Right atrium auricular region (tissue), 2 donors: ENCODE results near the gene ARHGAP32. TPM values are rescaled to one million over a fixed set of nuclear protein-coding genes. Genes with fewer than 3 reads are reported as not detected.
A peak's percentile ranks its signal among the peaks of the same experiment; 100 is the strongest.

ENCODE experiments used
- DNase-seq: peaks from one replicate; pipeline ENCODE4 v3.0.0-alpha.2; 2019; ENCODE audit warnings: low spot score
- H3K27ac ChIP-seq, 2 donors: fragments of 200-600 bp; sonication (generic); 1 replicate in 1 of 2; 2 replicates in 1 of 2; pipeline ENCODE4 v1.5.1; 2016 to 2019
- H3K27me3 ChIP-seq, 2 donors: fragments of 200-600 bp; sonication (generic); one replicate each; pipeline versions ENCODE4 v1.5.1 to v1.6.0; 2017 to 2019
- H3K36me3 ChIP-seq: fragments of 200-600 bp; sonication (generic); one replicate; pipeline ENCODE4 v1.5.1; 2016
- H3K4me1 ChIP-seq, 2 donors: fragments of 200-600 bp; sonication (generic); one replicate each; pipeline versions ENCODE4 v1.5.1 to v1.6.0; 2017 to 2019
- H3K4me3 ChIP-seq, 2 donors: fragments of 200-600 bp; sonication (generic); 1 replicate in 1 of 2; 2 replicates in 1 of 2; pipeline ENCODE4 v1.5.1; 2017 to 2019; ENCODE audit warnings: mild to moderate bottlenecking in 1 of 2, moderate library complexity in 1 of 2
- H3K9me3 ChIP-seq, 2 donors: fragments of 200-600 bp; sonication (generic); one replicate each; pipeline ENCODE4 v1.5.1; 2019
- total RNA-seq, 2 donors: library from RNA; depleted of rRNA; stranded (reverse); fragments of >200 nt; gene quantifications; one replicate each; pipeline ENCODE4 v1.1.0, GENCODE V29; 2016
- TF ChIP-seq, protein P1 (sequence below), 2 donors: fragments of 200-600 bp; sonication (generic); IDR thresholded peaks; one replicate each; pipeline ENCODE4 v1.5.1; 2019; ENCODE audit warnings: antibody characterized with exemption in 2 of 2

ARHGAP32 gene
- total RNA-seq, 2 donors from 2014 or later, result 5.2 to 10.5 TPM

DNA sequence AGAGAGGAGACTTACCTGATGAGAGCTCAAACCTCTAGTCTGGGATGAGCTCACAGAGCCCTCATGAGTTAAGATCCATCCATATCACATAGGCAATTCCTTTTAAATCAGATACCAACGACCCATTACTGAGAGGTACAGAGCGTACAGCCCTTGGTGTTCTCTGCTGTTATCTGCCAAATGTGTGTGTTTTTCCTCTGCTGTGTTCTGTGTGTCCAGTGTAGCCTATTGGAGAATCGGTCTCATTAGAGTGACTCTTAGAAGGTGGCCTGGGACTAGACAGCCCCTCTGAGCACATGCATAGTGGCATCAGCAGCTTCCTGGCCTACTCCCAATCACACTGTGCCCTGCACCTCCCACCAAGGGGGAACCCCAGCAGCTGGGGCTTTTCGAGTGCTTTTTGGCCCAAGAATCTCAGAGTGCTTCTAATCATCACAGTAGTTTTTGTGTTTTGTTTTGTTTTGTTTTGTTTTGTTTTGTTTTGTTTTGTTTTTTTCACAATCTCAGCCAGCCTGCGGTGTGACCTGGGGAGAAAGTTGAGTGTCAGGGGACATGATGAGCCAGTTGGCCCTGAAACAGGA is 274.9 kb downstream of the ARHGAP32 start:
- peak overlapping the region in 1 of 2 donors; percentile 29 for H3K27ac ChIP-seq
- H3K4me3 ChIP-seq, result no peak overlapping the region
- no peaks in the 10 kb centered on the region for H3K27me3 ChIP-seq
- no peak for DNase-seq
- TF ChIP-seq, protein P1, sequence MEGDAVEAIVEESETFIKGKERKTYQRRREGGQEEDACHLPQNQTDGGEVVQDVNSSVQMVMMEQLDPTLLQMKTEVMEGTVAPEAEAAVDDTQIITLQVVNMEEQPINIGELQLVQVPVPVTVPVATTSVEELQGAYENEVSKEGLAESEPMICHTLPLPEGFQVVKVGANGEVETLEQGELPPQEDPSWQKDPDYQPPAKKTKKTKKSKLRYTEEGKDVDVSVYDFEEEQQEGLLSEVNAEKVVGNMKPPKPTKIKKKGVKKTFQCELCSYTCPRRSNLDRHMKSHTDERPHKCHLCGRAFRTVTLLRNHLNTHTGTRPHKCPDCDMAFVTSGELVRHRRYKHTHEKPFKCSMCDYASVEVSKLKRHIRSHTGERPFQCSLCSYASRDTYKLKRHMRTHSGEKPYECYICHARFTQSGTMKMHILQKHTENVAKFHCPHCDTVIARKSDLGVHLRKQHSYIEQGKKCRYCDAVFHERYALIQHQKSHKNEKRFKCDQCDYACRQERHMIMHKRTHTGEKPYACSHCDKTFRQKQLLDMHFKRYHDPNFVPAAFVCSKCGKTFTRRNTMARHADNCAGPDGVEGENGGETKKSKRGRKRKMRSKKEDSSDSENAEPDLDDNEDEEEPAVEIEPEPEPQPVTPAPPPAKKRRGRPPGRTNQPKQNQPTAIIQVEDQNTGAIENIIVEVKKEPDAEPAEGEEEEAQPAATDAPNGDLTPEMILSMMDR (IDR thresholded peaks at IDR 0.05), result no peak
- H3K4me1 ChIP-seq, result peaks cover 0 to 6% of the 10 kb centered on the region in 2 donors
- H3K36me3 ChIP-seq, result no peaks in the 10 kb centered on the region
- no peaks in the 10 kb centered on the region for H3K9me3 ChIP-seq

DNA sequence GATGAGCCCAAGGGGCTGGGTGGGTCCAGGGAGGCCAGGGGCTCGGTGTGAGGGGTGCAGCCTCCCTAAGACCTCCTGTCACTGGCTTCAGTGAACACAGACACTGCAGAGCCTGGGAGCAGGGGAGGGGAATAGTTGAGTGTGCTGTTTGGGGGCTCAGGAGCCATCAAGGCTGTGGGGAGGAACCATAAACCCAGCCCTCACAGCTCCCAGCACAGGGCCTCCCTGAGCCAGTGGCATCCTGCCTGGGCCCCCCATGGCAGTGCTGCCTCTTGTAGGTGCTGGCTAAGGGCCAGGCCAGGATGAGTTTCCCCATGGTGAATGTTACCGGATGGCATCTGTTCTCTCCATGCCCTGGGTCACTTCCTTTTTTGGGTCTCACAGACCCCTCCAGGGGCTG is 275.4 kb downstream of the ARHGAP32 start:
- no peaks in the 10 kb centered on the region for H3K36me3 ChIP-seq
- H3K27ac ChIP-seq, result peak overlapping the region in 1 of 2 donors; percentile 29
- no peak overlapping the region for H3K4me3 ChIP-seq
- H3K27me3 ChIP-seq, result no peaks in the 10 kb centered on the region
- TF ChIP-seq, protein P1 (IDR thresholded peaks at IDR 0.05), result no peak
- no peak for DNase-seq
- H3K4me1 ChIP-seq, result peaks cover 0 to 6% of the 10 kb centered on the region in 2 donors
- H3K9me3 ChIP-seq, result no peaks in the 10 kb centered on the region

DNA sequence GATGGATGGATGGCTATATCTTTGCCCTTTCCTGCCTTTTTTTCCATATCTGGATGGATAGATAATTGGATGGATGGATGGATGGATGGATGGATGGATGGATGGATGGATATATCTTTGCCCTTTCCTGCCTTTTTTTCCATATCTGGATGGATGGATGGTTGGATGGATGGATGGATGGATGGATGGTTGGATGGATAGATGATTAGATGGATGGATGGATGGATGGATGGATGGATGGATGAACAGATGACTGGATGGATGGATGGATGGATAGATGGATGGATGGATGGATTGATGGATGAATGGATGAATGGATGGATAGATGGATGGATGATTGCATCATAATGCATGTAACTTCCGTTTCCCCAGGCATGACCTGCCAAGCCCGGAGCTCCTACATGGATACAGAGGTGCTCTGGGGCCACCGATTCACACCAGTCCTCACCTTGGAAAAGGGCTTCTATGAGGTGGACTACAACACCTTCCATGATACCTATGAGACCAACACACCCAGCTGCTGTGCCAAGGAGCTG is 276.0 kb downstream of the ARHGAP32 start:
- TF ChIP-seq, protein P1 (IDR thresholded peaks at IDR 0.05), result no peak
- Histone ChIP-seq H3K36me3 (no peaks in the 10 kb centered on the region), H3K27me3 (no peaks in the 10 kb centered on the region), H3K4me1 (peaks cover 0 to 6% of the 10 kb centered on the region in 2 donors), H3K4me3 (no peak overlapping the region), H3K27ac (no peak overlapping the region), H3K9me3 (no peaks in the 10 kb centered on the region)
- no peak for DNase-seq

DNA sequence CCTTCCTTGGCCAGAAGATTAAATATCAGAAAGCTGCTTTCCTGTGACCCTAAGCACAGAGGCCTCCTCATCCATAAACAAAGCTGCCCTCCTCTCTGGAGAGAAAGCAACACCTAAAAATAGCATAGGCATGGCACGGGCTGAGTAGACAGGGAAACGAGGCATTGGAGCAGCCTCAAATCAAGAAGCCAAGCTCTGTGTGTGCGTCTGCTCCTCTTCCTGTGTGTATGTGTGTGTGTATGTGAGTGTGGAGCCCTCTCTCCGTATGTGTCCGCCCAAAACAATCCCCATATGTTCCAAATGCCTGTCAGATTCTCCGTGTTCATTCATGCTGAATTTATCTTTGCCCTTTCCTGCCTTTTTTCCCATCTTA is 277.0 kb downstream of the ARHGAP32 start:
- TF ChIP-seq, protein P1 (IDR thresholded peaks at IDR 0.05), result no peak
- Histone ChIP-seq H3K36me3 (no peaks in the 10 kb centered on the region), H3K4me3 (no peak overlapping the region), H3K9me3 (no peaks in the 10 kb centered on the region), H3K4me1 (peaks cover 0 to 6% of the 10 kb centered on the region in 2 donors), H3K27me3 (no peaks in the 10 kb centered on the region), H3K27ac (peak overlapping the region in 1 of 2 donors; percentile 58)
- DNase-seq, result no peak

Other genes starting within 250 kb of the ARHGAP32 start
- gene TP53AIP1, start 249.5 kb downstream of the ARHGAP32 start, total RNA-seq, result not detected
- 1 to 10 TPM in 1 of 2 donors, under 1 TPM in 1; 0.35 to 1.4 TPM for gene BARX2, start 183.5 kb upstream of the ARHGAP32 start, total RNA-seq